Measurements from ENCODE around the gene CNKSR3. TPM values are rescaled to one million over a fixed set of nuclear protein-coding genes. Genes with fewer than 3 reads are reported as not detected.

Gene CNKSR3
- total and polyA plus RNA-seq, 2 experiments from 2014 or later, result 22.4 to 23.9 TPM

DNA sequence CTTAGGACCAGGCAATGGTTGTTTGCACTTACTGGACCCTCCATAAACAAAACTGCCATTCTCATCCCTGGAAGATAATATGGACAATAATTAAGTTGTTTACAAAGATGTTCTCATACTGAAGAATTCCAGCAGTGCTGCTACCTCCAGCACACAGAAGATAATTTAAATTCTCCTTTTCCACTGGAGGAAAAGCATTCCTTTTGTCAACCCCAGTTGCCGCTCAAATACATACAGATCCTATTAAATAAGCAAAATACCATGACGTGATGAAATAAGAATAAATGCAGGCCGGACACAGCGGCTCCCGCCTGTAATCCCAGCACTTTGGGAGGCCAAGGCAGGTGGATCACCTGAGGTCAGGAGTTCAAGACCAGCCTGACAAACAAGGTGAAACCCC is 99.4 kb downstream of the CNKSR3 start:
- Histone ChIP-seq H3K36me3 (replicated peaks; ENCODE audit: insufficient read depth, low read depth) (no peaks in the 10 kb centered on the region), H3K27ac (peak overlapping the region; percentile 68), H3K4me2 (peak overlapping the region; percentile 1), H3K27me3 (no peaks in the 10 kb centered on the region), H3K9me2 (replicated peaks; ENCODE audit: insufficient read depth) (no peaks in the 10 kb centered on the region), H3K4me3 (no peak overlapping the region), H3K79me2 (peaks cover 3% of the 10 kb centered on the region), H3K9me3 (ENCODE audit: low read depth) (no peaks in the 10 kb centered on the region), H2AFZ (no peak overlapping the region), H4K20me1 (ENCODE audit: insufficient read depth, poor library complexity, severe bottlenecking) (no peaks in the 10 kb centered on the region), H3K4me1 (ENCODE audit: insufficient read depth) (peaks cover 12% of the 10 kb centered on the region)
- TF ChIP-seq EZH2phosphoT487 (IDR thresholded peaks at IDR 0.05; ENCODE audit: low read depth, severe bottlenecking, unreplicated experiment), result no peak
- no peak for TF ChIP-seq CTCF (IDR thresholded peaks at IDR 0.05; ENCODE audit: poor library complexity)
- no peak for TF ChIP-seq EZH2 (IDR thresholded peaks at IDR 0.05; ENCODE audit: borderline replicate concordance)
- no peak for DNase-seq (ENCODE audit: low spot score)
- WGBS (ENCODE audit: low lambda C conversion rate, missing lambda C conversion rate), result 78% methylated on average over 5 of the region's 5 CpGs

- Histone ChIP-seq H3K9me2 (replicated peaks; ENCODE audit: insufficient read depth) (no peaks in the 10 kb centered on the region), H3K27ac (peak overlapping the region; percentile 73), H3K4me2 (peak overlapping the region; percentile 1), H4K20me1 (ENCODE audit: insufficient read depth, poor library complexity, severe bottlenecking) (no peaks in the 10 kb centered on the region), H3K9me3 (ENCODE audit: low read depth) (no peaks in the 10 kb centered on the region), H3K4me3 (no peak overlapping the region), H3K36me3 (replicated peaks; ENCODE audit: insufficient read depth, low read depth) (no peaks in the 10 kb centered on the region), H3K79me2 (peaks cover 3% of the 10 kb centered on the region), H3K4me1 (ENCODE audit: insufficient read depth) (peaks cover 12% of the 10 kb centered on the region), H2AFZ (no peak overlapping the region), H3K27me3 (no peaks in the 10 kb centered on the region)
- 61% methylated on average over 8 of the region's 8 CpGs for WGBS (ENCODE audit: low lambda C conversion rate, missing lambda C conversion rate)
- TF ChIP-seq EZH2 (IDR thresholded peaks at IDR 0.05; ENCODE audit: borderline replicate concordance), result no peak
- no peak for TF ChIP-seq EZH2phosphoT487 (IDR thresholded peaks at IDR 0.05; ENCODE audit: low read depth, severe bottlenecking, unreplicated experiment)
- no peak for TF ChIP-seq CTCF (IDR thresholded peaks at IDR 0.05; ENCODE audit: poor library complexity)
- peak; percentile 68 for DNase-seq (ENCODE audit: low spot score)
These were observed 99.8 kb downstream of the CNKSR3 start for GRCh38 chr6:154410619-154411072.

DNA sequence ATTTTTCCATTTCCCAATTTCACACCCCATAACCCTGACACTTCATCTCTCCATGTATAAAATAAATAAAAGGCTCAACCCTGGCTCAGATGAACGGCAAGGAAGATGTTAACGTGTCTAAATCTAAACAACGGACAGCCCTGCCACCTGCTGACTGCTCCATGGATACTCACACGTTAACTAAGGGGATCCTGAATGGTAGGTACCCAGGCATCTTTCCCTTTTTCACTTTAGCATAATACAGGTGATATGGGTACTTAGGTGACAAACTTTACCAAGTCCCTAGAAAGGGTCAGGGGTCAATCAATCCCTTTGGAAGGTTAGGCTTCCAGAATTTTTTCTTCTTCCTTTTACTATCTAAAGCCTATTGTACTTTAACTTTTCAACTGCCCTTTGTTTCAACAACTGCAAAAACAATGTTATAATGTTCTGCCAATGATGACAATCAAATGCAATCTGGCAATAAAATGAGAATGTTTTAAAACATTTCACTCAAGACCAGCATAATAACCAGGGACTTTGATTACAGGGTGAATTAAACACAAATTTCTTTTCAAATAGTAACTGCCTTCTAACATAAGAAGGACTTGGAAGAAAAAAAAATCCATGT is 101.5 kb downstream of the CNKSR3 start:
- H3K27ac ChIP-seq, result no peak overlapping the region
- peaks cover 12% of the 10 kb centered on the region for H3K4me1 ChIP-seq (ENCODE audit: insufficient read depth)
- no peaks in the 10 kb centered on the region for H3K9me3 ChIP-seq (ENCODE audit: low read depth)
- no peak overlapping the region for H2AFZ ChIP-seq
- peak; percentile 41 for TF ChIP-seq CTCF (IDR thresholded peaks at IDR 0.05; ENCODE audit: poor library complexity)
- TF ChIP-seq EZH2phosphoT487 (IDR thresholded peaks at IDR 0.05; ENCODE audit: low read depth, severe bottlenecking, unreplicated experiment), result no peak
- no peaks in the 10 kb centered on the region for H3K36me3 ChIP-seq (replicated peaks; ENCODE audit: insufficient read depth, low read depth)
- no peaks in the 10 kb centered on the region for H4K20me1 ChIP-seq (ENCODE audit: insufficient read depth, poor library complexity, severe bottlenecking)
- no peaks in the 10 kb centered on the region for H3K9me2 ChIP-seq (replicated peaks; ENCODE audit: insufficient read depth)
- no peak overlapping the region for H3K4me3 ChIP-seq
- H3K4me2 ChIP-seq, result no peak overlapping the region
- H3K27me3 ChIP-seq, result no peaks in the 10 kb centered on the region
- DNase-seq (ENCODE audit: low spot score), result no peak
- no peaks in the 10 kb centered on the region for H3K79me2 ChIP-seq
- 57% methylated on average over 4 of the region's 4 CpGs for WGBS (ENCODE audit: low lambda C conversion rate, missing lambda C conversion rate)

Data from hepatocyte (in vitro differentiated cells).